K562 (cell line): ENCODE data around the gene MEAK7. TPM values are rescaled to one million over a fixed set of nuclear protein-coding genes. Genes with fewer than 3 reads are reported as not detected.

Experiments used
- BCL6 ChIP-seq: fragments of 250-450 bp; sonication (Bioruptor Pico); IDR thresholded peaks from 2 replicates; pipeline ENCODE4 v1.4.0; 2020
- BCLAF1 ChIP-seq, 2 experiments: fragments of 450-650 bp in 1 of 2; IDR thresholded peaks; 2 replicates each; pipeline ENCODE4 v1.6.1; 2011 to 2017; ENCODE audit warnings: low read depth in 2 of 2, antibody characterized with exemption in 1 of 2, borderline replicate concordance in 1 of 2, low read length in 1 of 2, mild to moderate bottlenecking in 1 of 2, mixed read lengths in 1 of 2; ENCODE audit not compliant: control insufficient read depth in 1 of 2
- CBX2 ChIP-seq: fragments of 200-600 bp; sonication (generic); IDR thresholded peaks from one replicate; pipeline ENCODE4 v1.6.1; 2012; ENCODE audit warnings: mild to moderate bottlenecking, low read length, inconsistent platforms; ENCODE audit not compliant: insufficient read depth, poor library complexity, severe bottlenecking
- CBX3 ChIP-seq, 2 experiments: IDR thresholded peaks; 1 replicate in 1 of 2; 2 replicates in 1 of 2; pipeline ENCODE4 v1.6.1; 2012; ENCODE audit warnings: inconsistent platforms in 2 of 2, low read length in 2 of 2, borderline replicate concordance in 1 of 2, control low read depth in 1 of 2
- CREB1 ChIP-seq, 2 experiments: sonication (generic) in 1 of 2; formaldehyde crosslinking in 1 of 2; IDR thresholded peaks; 2 replicates each; pipeline versions ENCODE4 v1.6.1 to v1.8.0; 2012 to 2022; ENCODE audit warnings: inconsistent platforms in 1 of 2, mild to moderate bottlenecking in 1 of 2, missing genetic modification reagents in 1 of 2, moderate library complexity in 1 of 2
- E2F5 ChIP-seq: sonication (generic); formaldehyde crosslinking; IDR thresholded peaks from 2 replicates; pipeline ENCODE4 v1.8.0; 2022; ENCODE audit warnings: mild to moderate bottlenecking, missing genetic modification reagents
- E2F6 ChIP-seq, 2 experiments: IDR thresholded peaks; 2 replicates each; pipeline ENCODE4 v1.6.1; 2011; ENCODE audit warnings: borderline replicate concordance in 1 of 2, control low read depth in 1 of 2, low read depth in 1 of 2, low read length in 1 of 2, mild to moderate bottlenecking in 1 of 2, mixed read lengths in 1 of 2, moderate library complexity in 1 of 2; ENCODE audit not compliant: insufficient read depth in 1 of 2, insufficient read length in 1 of 2, poor library complexity in 1 of 2, severe bottlenecking in 1 of 2; ENCODE audit errors: extremely low read depth in 1 of 2
- MAX ChIP-seq: sonication (generic); formaldehyde crosslinking; IDR thresholded peaks from 2 replicates; pipeline ENCODE4 v1.9.0; 2022; ENCODE audit warnings: mild to moderate bottlenecking, missing genetic modification reagents
- MNT ChIP-seq, 2 experiments: fragments of 450-650 bp; conservative IDR thresholded peaks; 2 replicates each; pipeline ENCODE4 v1.6.1; 2017; ENCODE audit warnings: mild to moderate bottlenecking in 2 of 2, moderate library complexity in 2 of 2
- NFIC ChIP-seq: fragments of 450-650 bp; IDR thresholded peaks from 2 replicates; pipeline ENCODE4 v1.6.1; 2017; ENCODE audit warnings: mild to moderate bottlenecking, inconsistent platforms
- TSC22D4 ChIP-seq: fragments of 450-650 bp; IDR thresholded peaks from 2 replicates; pipeline ENCODE4 v1.6.1; 2016; ENCODE audit warnings: missing genetic modification characterization, missing biosample characterization, control low read depth
- ZNF551 ChIP-seq: fragments of 250-450 bp; sonication (Bioruptor Pico); IDR thresholded peaks from 2 replicates; pipeline ENCODE4 v1.5.0; 2021; ENCODE audit warnings: mild to moderate bottlenecking, moderate library complexity
- ZNF586 ChIP-seq: fragments of 450-650 bp; formaldehyde crosslinking; conservative IDR thresholded peaks from 2 replicates; pipeline ENCODE4 v1.4.0; 2020; ENCODE audit warnings: mild to moderate bottlenecking, moderate library complexity
- polyA plus RNA-seq, 8 experiments: library from polyadenylated mRNA; depleted of rRNA in 4 of 8; stranded (reverse) in 5 of 8; unstranded in 3 of 8; fragments of >200 nt; fragmentation: Nextera tagmentation in 2 of 8; fragmentation: Illumina TruSeq in 1 of 8; extraction: Ambion mirVana in 2 of 8; extraction: Trizol in 1 of 8; gene quantifications; 2 replicates each; pipeline versions ENCODE4 v1.2.1 to v1.2.3, GENCODE V29; 2011 to 2014; ENCODE audit warnings: inconsistent platforms in 1 of 8, missing spikeins in 1 of 8
- total RNA-seq, 7 experiments: library from RNA; depleted of rRNA in 6 of 7; stranded (reverse); fragments of >200 nt in 6 of 7; fragmentation: Illumina TruSeq in 2 of 7; extraction: Trizol in 2 of 7; gene quantifications; 2 replicates each; pipeline versions ENCODE4 v1.2.1 to v1.2.3, GENCODE V29; 2011 to 2021; ENCODE audit warnings: low replicate concordance in 1 of 7

The MEAK7 gene
- total and polyA plus RNA-seq, 9 of the 15 experiments (the other 6 are each of a cell fraction or from before 2014, with no cell fraction given) = 1.4 to 14.5 (median 6.3) TPM

GRCh38 chr16:84532855-84533486 lies 28.5 kb upstream of the MEAK7 start (continued):
- TF ChIP-seq BCL6 (CRISPR knock-in tag) = no peak
- no peak for TF ChIP-seq ZNF586
- no peak for TF ChIP-seq BCLAF1 (IDR thresholded peaks at IDR 0.05; ENCODE audit: borderline replicate concordance in 1 of 2, control insufficient read depth in 1 of 2, low read depth in 2 of 2, low read length in 1 of 2)
- TF ChIP-seq CBX2 = no peak
- 0 out of 4 replicates have a peak, but pooled peaks of 1 of the 2 experiments have one; percentile 35 for TF ChIP-seq MNT (conservative IDR thresholded peaks at IDR 0.05)
- peak in 1 of 2 experiments; percentile 34 for TF ChIP-seq E2F6 (IDR thresholded peaks at IDR 0.05; ENCODE audit: borderline replicate concordance in 1 of 2, extremely low read depth in 1 of 2, insufficient read depth in 1 of 2, insufficient read length in 1 of 2, low read depth in 1 of 2, low read length in 1 of 2, poor library complexity in 1 of 2, severe bottlenecking in 1 of 2)
- no peak for TF ChIP-seq CREB1 (IDR thresholded peaks at IDR 0.05)
- no peak for TF ChIP-seq CREB1 (CRISPR knock-in tag; IDR thresholded peaks at IDR 0.05)
- peak; percentile 64; the same call in 1 of the 2 replicates for TF ChIP-seq MAX (CRISPR knock-in tag)
- no peak for TF ChIP-seq TSC22D4
- TF ChIP-seq E2F5 = no peak
- no peak for TF ChIP-seq ZNF551
- 0 out of 3 replicates have a peak, but pooled peaks of 1 of the 2 experiments have one; percentile 25 for TF ChIP-seq CBX3 (IDR thresholded peaks at IDR 0.05; ENCODE audit: borderline replicate concordance in 1 of 2, low read length in 2 of 2)
- peak; percentile 91 for TF ChIP-seq NFIC
